K562 (cell line): Measurements from ENCODE around the gene PIK3C2A. TPM values are rescaled to one million over a fixed set of nuclear protein-coding genes. Genes with fewer than 3 reads are reported as not detected.

Source experiments
- ATAC-seq: fragments of 200-7000 bp; cut with Tn5 transposase; 3 replicates; pipeline ENCODE4 v1.9.1; 2020; ENCODE audit warnings: moderate library complexity
- BruUV-seq: library from RNA; stranded (reverse); fragments of 400-500 nt; replicated peaks from 2 replicates; lab custom pipeline; 2021; lab: Mats Ljungman, UMichigan
- CTCF ChIA-PET: fragments of 300-600 bp; formaldehyde crosslinking; extraction: SDS; loops from one replicate; lab custom pipeline; 2021; ENCODE audit warnings: low intra/inter-chr PET ratio; lab: Yijun Ruan, JAX
- POLR2A ChIA-PET: fragments of 300-600, 350-650 bp; sonication (Branson Sonifier 250); formaldehyde crosslinking; extraction: SDS; loops from one replicate; lab custom pipeline; 2021; ENCODE audit warnings: antibody characterized with exemption, inconsistent platforms; lab: Yijun Ruan, JAX
- DNase-seq, 4 experiments: peaks; one replicate each; pipeline versions ENCODE4 v3.0.0 to v3.0.0-alpha.2; 2011 to 2018; ENCODE audit warnings: low spot score in 3 of 4, mixed read lengths in 3 of 4; ENCODE audit errors: extremely low read depth in 1 of 4
- FAIRE-seq: peaks from 2 replicates; lab custom pipeline; 2011; peaks lifted over from hg19 to GRCh38; lab: Jason Lieb, UNC
- H2AFZ ChIP-seq: 2 replicates; pipeline ENCODE4 v1.6.0; 2011; ENCODE audit warnings: low read depth, low read length, control low read depth, inconsistent platforms
- H3K27ac ChIP-seq: fragments of 200-600 bp; 3 replicates; pipeline ENCODE4 v1.8.0; 2011; ENCODE audit warnings: low read depth, mild to moderate bottlenecking, control low read depth, inconsistent platforms, low read length, moderate library complexity, mixed read lengths; ENCODE audit errors: extremely low read depth
- H3K27me3 ChIP-seq, 2 experiments: fragments of 300-600 bp in 1 of 2; 2 replicates in 1 of 2; 3 replicates in 1 of 2; pipeline versions ENCODE4 v1.6.0 to v1.8.0; 2011; ENCODE audit warnings: inconsistent platforms in 2 of 2, low read length in 2 of 2, mild to moderate bottlenecking in 1 of 2, mixed read lengths in 1 of 2, moderate library complexity in 1 of 2; ENCODE audit not compliant: control insufficient read depth in 2 of 2, insufficient read depth in 2 of 2
- H3K36me3 ChIP-seq: fragments of 300-600 bp; 3 replicates; pipeline ENCODE4 v1.8.0; 2011; ENCODE audit warnings: mild to moderate bottlenecking, low read length, inconsistent platforms; ENCODE audit not compliant: control insufficient read depth, insufficient read depth
- H3K4me1 ChIP-seq, 2 experiments: fragments of 200-600 bp in 1 of 2; replicated peaks in 1 of 2; 2 replicates in 1 of 2; 3 replicates in 1 of 2; pipeline versions ENCODE4 v1.5.1 to v1.8.0; 2011; ENCODE audit warnings: inconsistent platforms in 2 of 2, low read length in 2 of 2, mild to moderate bottlenecking in 1 of 2, mixed read lengths in 1 of 2, moderate library complexity in 1 of 2; ENCODE audit not compliant: control insufficient read depth in 2 of 2, insufficient read depth in 2 of 2
- H3K4me2 ChIP-seq: 2 replicates; pipeline ENCODE4 v1.6.1; 2011; ENCODE audit warnings: low read length, control low read depth, inconsistent platforms, mixed read lengths; ENCODE audit not compliant: insufficient read depth
- H3K4me3 ChIP-seq: fragments of 200-600 bp; sonication (generic), shearing (Covaris generic); 2 replicates; pipeline ENCODE4 v1.5.1; 2016; ENCODE audit warnings: control low read depth, inconsistent platforms
- H3K79me2 ChIP-seq: fragments of 200-600 bp; 3 replicates; pipeline ENCODE4 v1.8.0; 2011; ENCODE audit warnings: low read length, inconsistent platforms; ENCODE audit not compliant: control insufficient read depth, insufficient read depth
- H3K9ac ChIP-seq, 2 experiments: 2 replicates each; pipeline versions ENCODE4 v1.6.0 to v1.6.1; 2011; ENCODE audit warnings: low read depth in 2 of 2, low read length in 2 of 2, control low read depth in 1 of 2, inconsistent platforms in 1 of 2, mild to moderate bottlenecking in 1 of 2, mixed read lengths in 1 of 2; ENCODE audit not compliant: insufficient read depth in 1 of 2
- H3K9me1 ChIP-seq: one replicate; pipeline ENCODE4 v1.6.0; 2011; ENCODE audit warnings: inconsistent platforms, mild to moderate bottlenecking, low read length, moderate library complexity; ENCODE audit not compliant: control insufficient read depth, insufficient read depth
- H3K9me3 ChIP-seq: replicated peaks from 2 replicates; pipeline ENCODE4 v1.5.1; 2011; ENCODE audit warnings: low read depth, low read length, inconsistent platforms; ENCODE audit not compliant: control insufficient read depth, insufficient read depth
- H4K20me1 ChIP-seq: replicated peaks from 2 replicates; pipeline ENCODE4 v1.6.1; 2011; ENCODE audit warnings: low read length, inconsistent platforms, mixed read lengths; ENCODE audit not compliant: control insufficient read depth, insufficient read depth
- HMBOX1 ChIP-seq: sonication (generic); IDR thresholded peaks from 2 replicates; pipeline ENCODE4 v1.6.1; 2016
- KLF10 ChIP-seq: fragments of 250-450 bp; sonication (Bioruptor Pico); IDR thresholded peaks from 2 replicates; pipeline ENCODE4 v1.6.1; 2021; ENCODE audit warnings: matching md5 sums
- ZBTB40 ChIP-seq, 2 experiments: fragments of 450-650 bp in 1 of 2; sonication (generic) in 1 of 2; formaldehyde crosslinking in 1 of 2; IDR thresholded peaks; 2 replicates each; pipeline versions ENCODE4 v1.7.1 to v1.9.0; 2016 to 2022; ENCODE audit warnings: inconsistent platforms in 1 of 2, mild to moderate bottlenecking in 1 of 2, missing genetic modification reagents in 1 of 2
- WGBS: fragments of 100-300 bp; shearing (Covaris generic); methylation state at CpG from one replicate; pipeline ENCODE4 v1.1.6; 2016; ENCODE audit warnings: low coverage, mixed read lengths; ENCODE audit not compliant: insufficient coverage; ENCODE audit errors: missing lambda C conversion rate; 5-methylcytosine and 5-hydroxymethylcytosine counted together
- in situ Hi-C: fragments of 300-500 bp; cut with MboI; formaldehyde crosslinking; loops from 4 replicates; pipeline ENCODE4 v1.15.0; 2018; ENCODE audit warnings: inconsistent platforms, mixed read lengths
- intact Hi-C: fragments of 100-400 bp; cut with micrococcal nuclease; formaldehyde crosslinking; loops from 2 replicates; pipeline ENCODE4 v1.14.2; 2022
- polyA plus RNA-seq, 8 experiments: library from polyadenylated mRNA; depleted of rRNA in 4 of 8; stranded (reverse) in 5 of 8; unstranded in 3 of 8; fragments of >200 nt; fragmentation: Nextera tagmentation in 2 of 8; fragmentation: Illumina TruSeq in 1 of 8; extraction: Ambion mirVana in 2 of 8; extraction: Trizol in 1 of 8; gene quantifications; 2 replicates each; pipeline versions ENCODE4 v1.2.1 to v1.2.3, GENCODE V29; 2011 to 2014; ENCODE audit warnings: inconsistent platforms in 1 of 8, missing spikeins in 1 of 8
- total RNA-seq, 7 experiments: library from RNA; depleted of rRNA in 6 of 7; stranded (reverse); fragments of >200 nt in 6 of 7; fragmentation: Illumina TruSeq in 2 of 7; extraction: Trizol in 2 of 7; gene quantifications; 2 replicates each; pipeline versions ENCODE4 v1.2.1 to v1.2.3, GENCODE V29; 2011 to 2021; ENCODE audit warnings: low replicate concordance in 1 of 7

The PIK3C2A gene
- total and polyA plus RNA-seq, 9 of the 15 experiments (the other 6 are each of a cell fraction or from before 2014, with no cell fraction given): 3.1 to 25.2 (median 15.6) TPM

GRCh38 chr11:17221968-17222367, 14.2 kb upstream of the PIK3C2A start:
- DNase-seq: no peak
- Histone ChIP-seq H3K36me3 (no peaks in the 10 kb centered on the region), H3K9me3 (no peaks in the 10 kb centered on the region), H3K4me3 (no peak overlapping the region), H3K9ac (no peak overlapping the region), H3K27me3 (no peaks in the 10 kb centered on the region), H3K27ac (no peak overlapping the region), H4K20me1 (no peaks in the 10 kb centered on the region), H3K9me1 (no peaks in the 10 kb centered on the region), H2AFZ (no peak overlapping the region), H3K4me2 (no peak overlapping the region), H3K79me2 (no peaks in the 10 kb centered on the region), H3K4me1 (no peaks in the 10 kb centered on the region)
- ATAC-seq: no peak
- in situ Hi-C loops (no loop called here), intact Hi-C loops (no loop called here)
- CTCF ChIA-PET: no interaction called here
- POLR2A ChIA-PET: no interaction called here
- BruUV-seq: no TSS peak
- no peak for FAIRE-seq
- 95% methylated on average over 1 of the region's 1 CpG for WGBS
- no peak for TF ChIP-seq KLF10 (CRISPR knock-in tag)
- TF ChIP-seq HMBOX1: peak; percentile 53; the same call in 1 of the 2 replicates
- peak; percentile 76 for TF ChIP-seq ZBTB40 (IDR thresholded peaks at IDR 0.05)
- no peak for TF ChIP-seq ZBTB40 (CRISPR knock-in tag; IDR thresholded peaks at IDR 0.05)
